ENCODE data around the gene DACH1.

DACH1 gene

DNA sequence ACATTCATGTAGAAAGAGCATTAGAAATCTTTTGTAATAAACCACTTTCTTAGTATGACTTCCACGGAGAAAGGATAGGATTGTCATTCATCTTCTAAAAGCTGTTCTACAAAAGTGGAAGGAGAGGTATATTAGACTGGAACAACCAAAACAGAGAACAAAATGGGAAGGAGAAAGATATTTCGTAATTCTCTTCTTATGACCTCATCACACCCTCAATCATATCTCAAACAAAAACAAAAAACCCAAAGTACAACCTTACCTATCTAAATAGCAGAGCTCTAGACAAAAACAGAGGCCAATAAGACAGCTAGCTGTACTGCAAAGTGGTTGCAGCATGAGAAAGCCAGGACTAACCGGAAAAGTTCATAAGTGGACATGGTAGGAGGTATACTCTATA is 46.3 kb downstream of the DACH1 start:
- TF ChIP-seq, protein P1, sequence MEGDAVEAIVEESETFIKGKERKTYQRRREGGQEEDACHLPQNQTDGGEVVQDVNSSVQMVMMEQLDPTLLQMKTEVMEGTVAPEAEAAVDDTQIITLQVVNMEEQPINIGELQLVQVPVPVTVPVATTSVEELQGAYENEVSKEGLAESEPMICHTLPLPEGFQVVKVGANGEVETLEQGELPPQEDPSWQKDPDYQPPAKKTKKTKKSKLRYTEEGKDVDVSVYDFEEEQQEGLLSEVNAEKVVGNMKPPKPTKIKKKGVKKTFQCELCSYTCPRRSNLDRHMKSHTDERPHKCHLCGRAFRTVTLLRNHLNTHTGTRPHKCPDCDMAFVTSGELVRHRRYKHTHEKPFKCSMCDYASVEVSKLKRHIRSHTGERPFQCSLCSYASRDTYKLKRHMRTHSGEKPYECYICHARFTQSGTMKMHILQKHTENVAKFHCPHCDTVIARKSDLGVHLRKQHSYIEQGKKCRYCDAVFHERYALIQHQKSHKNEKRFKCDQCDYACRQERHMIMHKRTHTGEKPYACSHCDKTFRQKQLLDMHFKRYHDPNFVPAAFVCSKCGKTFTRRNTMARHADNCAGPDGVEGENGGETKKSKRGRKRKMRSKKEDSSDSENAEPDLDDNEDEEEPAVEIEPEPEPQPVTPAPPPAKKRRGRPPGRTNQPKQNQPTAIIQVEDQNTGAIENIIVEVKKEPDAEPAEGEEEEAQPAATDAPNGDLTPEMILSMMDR (conservative IDR thresholded peaks at IDR 0.05; ENCODE audit: control insufficient read depth, insufficient read depth, low read depth, low read length), result no peak
- DNase-seq (ENCODE audit: low read depth), result no peak
- H3K4me3 ChIP-seq (ENCODE audit: control insufficient read depth, low read depth, low read length), result no peak overlapping the region

DNA sequence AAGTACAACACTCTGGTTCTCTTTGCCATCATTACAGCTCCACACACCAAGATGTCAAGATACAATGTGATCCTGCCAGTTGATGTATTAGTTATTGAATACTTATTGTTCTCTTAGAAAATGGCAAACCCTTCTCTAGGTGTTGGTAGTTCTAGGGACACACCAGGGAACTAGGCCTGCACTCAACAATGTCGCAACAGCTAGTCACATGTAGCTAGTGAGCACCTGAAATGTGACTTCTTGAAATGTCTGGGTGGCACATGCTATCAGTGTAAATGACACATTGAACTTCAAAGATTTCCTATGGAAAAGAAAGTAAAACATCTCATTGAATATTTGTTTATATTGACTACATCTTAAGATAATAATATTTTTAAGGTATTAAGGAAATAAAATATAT is 49.7 kb downstream of the DACH1 start:
- TF ChIP-seq, protein P1 (conservative IDR thresholded peaks at IDR 0.05; ENCODE audit: control insufficient read depth, insufficient read depth, low read depth, low read length), result no peak
- H3K4me3 ChIP-seq (ENCODE audit: control insufficient read depth, low read depth, low read length), result no peak overlapping the region
- DNase-seq (ENCODE audit: low read depth), result no peak

DNA sequence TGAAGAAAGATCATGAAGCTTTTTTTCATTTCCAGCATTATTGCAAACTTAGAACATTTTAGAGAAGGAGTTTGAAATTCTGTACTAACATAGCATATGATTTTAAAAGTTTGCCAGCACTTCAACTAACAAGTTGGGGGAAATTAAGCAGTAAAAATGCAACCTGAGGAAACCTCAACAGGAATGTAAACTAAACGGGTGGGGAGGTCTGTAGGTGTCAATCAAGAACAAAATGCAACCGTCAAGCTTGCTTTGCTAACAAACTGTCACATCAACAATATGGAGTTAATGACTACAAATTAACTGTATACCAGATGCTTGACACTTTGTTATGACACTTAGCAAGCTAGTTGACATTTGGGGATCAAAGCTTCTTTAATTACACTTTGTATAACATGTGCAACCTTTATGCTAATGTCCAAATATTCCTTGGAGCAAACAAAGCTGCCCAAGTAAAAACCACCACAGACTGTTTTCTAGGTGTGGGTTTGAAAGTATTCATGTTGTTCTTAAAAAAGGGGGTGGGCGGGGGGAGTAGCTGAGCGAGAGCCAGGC is 52.1 kb downstream of the DACH1 start:
- DNase-seq (ENCODE audit: low read depth), result no peak
- H3K4me3 ChIP-seq (ENCODE audit: control insufficient read depth, low read depth, low read length), result no peak overlapping the region
- TF ChIP-seq, protein P1 (conservative IDR thresholded peaks at IDR 0.05; ENCODE audit: control insufficient read depth, insufficient read depth, low read depth, low read length), result no peak

DNA sequence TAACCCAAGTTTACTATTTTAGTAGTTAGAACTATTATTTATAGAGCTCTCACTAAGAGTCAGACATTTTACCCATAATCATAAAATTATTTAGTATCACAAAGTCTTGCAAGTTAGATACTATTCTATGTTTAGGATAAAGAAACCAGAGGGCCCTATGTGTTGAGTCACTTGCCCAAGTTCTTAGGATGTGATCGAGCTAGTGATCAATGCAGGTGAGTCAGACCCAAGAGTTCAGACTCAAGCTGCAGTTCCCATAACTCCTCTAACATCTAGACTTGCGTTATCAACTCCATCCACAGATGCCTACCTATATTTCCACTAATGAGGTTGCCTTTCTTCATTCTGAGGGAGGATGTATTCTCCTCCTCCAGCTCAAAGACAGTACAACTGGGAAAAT is 53.8 kb downstream of the DACH1 start:
- no peak overlapping the region for H3K4me3 ChIP-seq (ENCODE audit: control insufficient read depth, low read depth, low read length)
- DNase-seq (ENCODE audit: low read depth), result no peak
- TF ChIP-seq, protein P1 (conservative IDR thresholded peaks at IDR 0.05; ENCODE audit: control insufficient read depth, insufficient read depth, low read depth, low read length), result no peak

DNA sequence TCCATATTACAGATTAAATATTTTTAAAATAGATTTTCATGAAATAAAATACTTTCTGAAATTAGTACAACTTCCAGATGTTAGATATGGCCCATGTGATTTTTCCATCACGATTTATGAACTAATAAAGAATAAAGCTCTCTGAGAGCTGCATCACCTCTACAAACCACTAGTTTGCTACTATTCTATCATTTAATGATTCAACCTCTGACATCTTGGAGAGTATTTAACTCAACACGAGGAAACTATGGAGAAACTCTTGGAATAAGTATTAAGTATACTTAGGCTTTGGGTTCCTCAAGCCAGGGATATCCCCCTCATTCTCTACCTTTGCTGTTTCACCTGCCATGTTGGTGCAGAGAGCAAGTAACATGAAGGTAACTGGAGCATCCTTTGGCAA is 55.7 kb downstream of the DACH1 start:
- TF ChIP-seq, protein P1 (conservative IDR thresholded peaks at IDR 0.05; ENCODE audit: control insufficient read depth, insufficient read depth, low read depth, low read length), result no peak
- no peak for DNase-seq (ENCODE audit: low read depth)

DNA sequence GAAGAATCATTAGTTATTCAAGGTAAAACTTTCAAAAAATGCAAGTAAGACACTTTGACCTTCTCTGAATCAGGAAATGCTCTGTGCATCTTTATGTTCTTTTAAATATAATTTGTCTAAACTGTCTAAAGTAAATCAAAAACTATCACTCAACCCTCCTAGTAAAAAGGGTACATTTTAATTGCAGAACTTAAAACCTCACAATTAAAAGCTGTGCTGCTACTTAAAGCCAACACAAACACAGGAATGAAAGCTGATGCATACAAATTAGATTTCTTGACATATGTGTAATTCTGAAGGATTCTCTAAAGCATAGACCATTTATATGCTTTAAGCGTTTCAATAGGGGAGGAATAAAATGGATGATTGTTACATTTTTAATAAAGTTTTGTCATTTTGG is 58.3 kb downstream of the DACH1 start:
- H3K4me3 ChIP-seq (ENCODE audit: control insufficient read depth, low read depth, low read length), result no peak overlapping the region
- TF ChIP-seq, protein P1 (conservative IDR thresholded peaks at IDR 0.05; ENCODE audit: control insufficient read depth, insufficient read depth, low read depth, low read length), result no peak
- DNase-seq (ENCODE audit: low read depth), result no peak

More for the DNA sequence above, 55.7 kb downstream of the DACH1 start:
- no peak overlapping the region for H3K4me3 ChIP-seq (ENCODE audit: control insufficient read depth, low read depth, low read length)

DNA sequence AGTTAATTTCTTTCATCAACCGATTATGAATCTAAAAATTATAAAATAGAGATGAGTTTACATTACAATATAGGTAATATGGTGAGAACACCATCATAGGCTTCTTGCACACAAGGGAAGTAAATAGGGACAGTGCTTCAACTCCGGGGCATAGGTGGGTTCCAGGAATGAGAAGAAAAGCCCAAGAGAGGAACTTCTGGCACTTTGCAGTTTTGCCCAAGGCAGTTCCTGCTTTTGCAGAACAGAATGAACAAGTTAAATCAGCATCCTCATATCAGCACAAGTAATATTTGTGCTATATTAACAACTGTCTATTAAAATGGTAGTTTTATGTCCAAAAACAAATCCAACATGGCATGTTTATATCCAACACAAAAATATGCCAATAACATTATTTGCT is 60.1 kb downstream of the DACH1 start:
- H3K4me3 ChIP-seq (ENCODE audit: control insufficient read depth, low read depth, low read length), result no peak overlapping the region
- TF ChIP-seq, protein P1 (conservative IDR thresholded peaks at IDR 0.05; ENCODE audit: control insufficient read depth, insufficient read depth, low read depth, low read length), result no peak
- no peak for DNase-seq (ENCODE audit: low read depth)
